Measurements from ENCODE around the gene JOSD2.

JOSD2 gene

GRCh38 chr19:50492303-50493052, 18.5 kb downstream of the JOSD2 start:
- no peak for DNase-seq

- DNase-seq = no peak
Observed at GRCh38 chr19:50490991-50491472, 20.0 kb downstream of the JOSD2 start.

GRCh38 chr19:50490411-50490811, 20.6 kb downstream of the JOSD2 start:
- no peak for DNase-seq

GRCh38 chr19:50489461-50490011, 21.5 kb downstream of the JOSD2 start:
- no peak for DNase-seq

GRCh38 chr19:50488389-50489194, 22.4 kb downstream of the JOSD2 start:
- DNase-seq = no peak

- no peak for DNase-seq
Observed at GRCh38 chr19:50486823-50487515, 24.0 kb downstream of the JOSD2 start.

GRCh38 chr19:50485284-50485955, 25.6 kb downstream of the JOSD2 start:
- no peak for DNase-seq

GRCh38 chr19:50482916-50483315, 28.1 kb downstream of the JOSD2 start:
- no peak for DNase-seq

- no peak for DNase-seq
Observed at GRCh38 chr19:50482271-50482855, 28.6 kb downstream of the JOSD2 start.

- no peak for DNase-seq
Observed at GRCh38 chr19:50481351-50482149, 29.4 kb downstream of the JOSD2 start.

- DNase-seq = no peak
Observed at GRCh38 chr19:50480281-50481111, 30.5 kb downstream of the JOSD2 start.

- no peak for DNase-seq
Observed at GRCh38 chr19:50479761-50480251, 31.2 kb downstream of the JOSD2 start.

- DNase-seq = no peak
Observed at GRCh38 chr19:50478901-50479715, 31.9 kb downstream of the JOSD2 start.

- no peak for DNase-seq
Observed at GRCh38 chr19:50477751-50478515, 33.1 kb downstream of the JOSD2 start.

- no peak for DNase-seq
Observed at GRCh38 chr19:50476907-50477238, 34.1 kb downstream of the JOSD2 start.

- no peak for DNase-seq
Observed at GRCh38 chr19:50476224-50476906, 34.6 kb downstream of the JOSD2 start, which contains the start of the genes EMC10 and GARIN5A. Gene EMC10 (plus strand): TSS chr19:50476507. CDS start chr19:50476545, 38 bp downstream. Gene GARIN5A (minus strand): TSS chr19:50476848. CDS start chr19:50476388, 460 bp downstream.

- no peak for DNase-seq
Observed at GRCh38 chr19:50475736-50476223, 35.2 kb downstream of the JOSD2 start.

Data from SIG-M5 (cell line).